ENCODE results near the gene STAM.

STAM gene

DNA sequence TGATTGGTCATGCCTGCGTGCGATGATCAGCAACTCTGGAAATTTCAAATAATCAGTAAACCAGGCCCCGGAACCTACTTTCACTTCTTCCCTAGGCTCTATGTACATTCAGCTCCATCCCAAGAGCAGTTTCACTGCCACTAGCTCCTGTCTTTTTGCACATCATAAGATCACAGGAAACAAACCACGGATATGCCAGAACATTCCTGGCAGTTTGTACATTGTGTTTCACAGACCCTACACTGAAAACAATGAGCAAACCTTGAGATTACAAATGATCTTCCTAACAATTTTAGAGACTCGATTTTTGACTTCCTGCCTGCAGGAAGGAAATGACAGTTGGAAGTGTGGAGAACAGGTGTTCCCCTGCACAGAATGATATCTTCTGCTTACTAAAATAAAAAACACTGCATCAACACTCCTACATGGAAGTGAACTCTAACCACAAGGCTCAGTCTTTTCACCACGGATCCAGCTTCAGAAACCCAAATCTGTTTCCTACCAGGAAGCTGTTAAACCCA is 100.5 kb downstream of the STAM start:
- Histone ChIP-seq H3K27me3 (ENCODE audit: low read depth, low read length) (no peaks in the 10 kb centered on the region), H3K27ac (ENCODE audit: low read length) (no peak overlapping the region), H3K4me2 (ENCODE audit: low read length) (no peak overlapping the region), H3K79me2 (ENCODE audit: low read length) (no peaks in the 10 kb centered on the region), H3K9me3 (ENCODE audit: insufficient read depth, low read length) (no peaks in the 10 kb centered on the region), H4K20me1 (ENCODE audit: insufficient read depth, low read length) (no peaks in the 10 kb centered on the region), H2AFZ (ENCODE audit: low read depth, low read length) (no peak overlapping the region), H3K36me3 (replicated peaks; ENCODE audit: low read depth, low read length) (no peaks in the 10 kb centered on the region), H3K9ac (ENCODE audit: low read length) (no peak overlapping the region), H3K4me1 (ENCODE audit: low read length) (peaks cover 12% of the 10 kb centered on the region), H3K4me3 (ENCODE audit: low read length) (no peak overlapping the region)
- TF ChIP-seq, protein P1, sequence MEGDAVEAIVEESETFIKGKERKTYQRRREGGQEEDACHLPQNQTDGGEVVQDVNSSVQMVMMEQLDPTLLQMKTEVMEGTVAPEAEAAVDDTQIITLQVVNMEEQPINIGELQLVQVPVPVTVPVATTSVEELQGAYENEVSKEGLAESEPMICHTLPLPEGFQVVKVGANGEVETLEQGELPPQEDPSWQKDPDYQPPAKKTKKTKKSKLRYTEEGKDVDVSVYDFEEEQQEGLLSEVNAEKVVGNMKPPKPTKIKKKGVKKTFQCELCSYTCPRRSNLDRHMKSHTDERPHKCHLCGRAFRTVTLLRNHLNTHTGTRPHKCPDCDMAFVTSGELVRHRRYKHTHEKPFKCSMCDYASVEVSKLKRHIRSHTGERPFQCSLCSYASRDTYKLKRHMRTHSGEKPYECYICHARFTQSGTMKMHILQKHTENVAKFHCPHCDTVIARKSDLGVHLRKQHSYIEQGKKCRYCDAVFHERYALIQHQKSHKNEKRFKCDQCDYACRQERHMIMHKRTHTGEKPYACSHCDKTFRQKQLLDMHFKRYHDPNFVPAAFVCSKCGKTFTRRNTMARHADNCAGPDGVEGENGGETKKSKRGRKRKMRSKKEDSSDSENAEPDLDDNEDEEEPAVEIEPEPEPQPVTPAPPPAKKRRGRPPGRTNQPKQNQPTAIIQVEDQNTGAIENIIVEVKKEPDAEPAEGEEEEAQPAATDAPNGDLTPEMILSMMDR (IDR thresholded peaks at IDR 0.05; ENCODE audit: low read depth, low read length), result no peak
- TF ChIP-seq EZH2phosphoT487 (IDR thresholded peaks at IDR 0.05; ENCODE audit: low read depth), result no peak

DNA sequence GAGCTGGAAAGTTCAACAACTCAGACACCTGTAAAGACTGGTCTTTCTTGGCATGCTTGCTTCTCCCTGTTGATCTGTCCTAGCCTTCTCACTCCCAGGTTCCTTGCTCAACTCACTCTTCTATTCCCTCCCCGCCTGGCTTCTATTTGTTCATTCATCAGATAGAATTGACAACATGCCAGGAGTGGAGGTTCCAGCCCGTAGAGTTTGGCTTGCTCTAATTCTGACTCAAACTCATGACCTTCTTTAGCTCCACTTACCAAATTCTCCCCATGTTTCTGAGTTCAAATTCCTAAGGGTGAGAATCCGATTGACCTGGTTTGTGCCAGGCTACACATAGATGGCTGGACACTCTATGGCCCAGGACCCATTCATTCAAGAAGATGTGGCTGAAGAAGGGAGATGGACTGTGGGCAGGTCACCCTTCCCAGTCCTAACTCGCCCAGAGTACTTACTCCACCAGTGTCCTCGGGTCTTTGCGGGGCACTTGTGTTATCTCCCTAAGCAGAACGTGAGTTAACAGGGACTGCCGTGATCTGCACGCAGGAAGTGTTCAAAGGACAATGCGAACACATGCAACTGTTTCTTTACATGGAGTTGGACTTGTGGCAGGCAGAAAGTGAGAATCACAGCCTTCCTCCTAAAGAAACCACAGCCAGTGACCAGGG is 104.1 kb downstream of the STAM start:
- Histone ChIP-seq H2AFZ (ENCODE audit: low read depth, low read length) (no peak overlapping the region), H3K27me3 (ENCODE audit: low read depth, low read length) (no peaks in the 10 kb centered on the region), H3K4me2 (ENCODE audit: low read length) (no peak overlapping the region), H3K79me2 (ENCODE audit: low read length) (no peaks in the 10 kb centered on the region), H3K4me3 (ENCODE audit: low read length) (no peak overlapping the region), H3K9me3 (ENCODE audit: insufficient read depth, low read length) (no peaks in the 10 kb centered on the region), H3K36me3 (replicated peaks; ENCODE audit: low read depth, low read length) (no peaks in the 10 kb centered on the region), H3K9ac (ENCODE audit: low read length) (no peak overlapping the region), H3K4me1 (ENCODE audit: low read length) (no peaks in the 10 kb centered on the region), H4K20me1 (ENCODE audit: insufficient read depth, low read length) (no peaks in the 10 kb centered on the region), H3K27ac (ENCODE audit: low read length) (no peak overlapping the region)
- TF ChIP-seq, protein P1 (IDR thresholded peaks at IDR 0.05; ENCODE audit: low read depth, low read length), result no peak
- TF ChIP-seq EZH2phosphoT487 (IDR thresholded peaks at IDR 0.05; ENCODE audit: low read depth), result no peak

DNA sequence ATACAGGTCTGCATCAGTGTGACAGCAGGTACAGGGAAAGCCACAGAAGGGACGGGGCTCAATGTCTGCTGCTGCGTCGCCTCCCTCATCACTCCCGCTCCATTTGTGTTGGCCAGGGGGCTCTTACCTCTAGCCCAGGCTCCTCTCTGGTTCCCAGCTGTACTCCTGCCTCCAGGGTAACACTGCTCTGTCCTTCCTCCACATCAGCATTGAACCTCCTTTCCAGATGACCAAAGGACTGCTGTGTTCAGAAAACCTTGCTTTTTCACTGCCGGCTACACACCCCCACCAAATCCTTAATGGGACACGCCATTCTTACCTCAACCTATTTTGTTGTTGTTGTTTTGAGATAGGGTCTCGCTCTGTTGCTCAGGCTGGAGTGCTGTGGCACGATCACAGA is 105.9 kb downstream of the STAM start:
- Histone ChIP-seq H3K4me2 (ENCODE audit: low read length) (no peak overlapping the region), H3K27ac (ENCODE audit: low read length) (no peak overlapping the region), H3K79me2 (ENCODE audit: low read length) (no peaks in the 10 kb centered on the region), H3K36me3 (replicated peaks; ENCODE audit: low read depth, low read length) (no peaks in the 10 kb centered on the region), H3K9ac (ENCODE audit: low read length) (no peak overlapping the region), H3K9me3 (ENCODE audit: insufficient read depth, low read length) (no peaks in the 10 kb centered on the region), H3K4me1 (ENCODE audit: low read length) (no peaks in the 10 kb centered on the region), H3K4me3 (ENCODE audit: low read length) (no peak overlapping the region), H2AFZ (ENCODE audit: low read depth, low read length) (no peak overlapping the region), H3K27me3 (ENCODE audit: low read depth, low read length) (no peaks in the 10 kb centered on the region), H4K20me1 (ENCODE audit: insufficient read depth, low read length) (no peaks in the 10 kb centered on the region)
- no peak for TF ChIP-seq EZH2phosphoT487 (IDR thresholded peaks at IDR 0.05; ENCODE audit: low read depth)

DNA sequence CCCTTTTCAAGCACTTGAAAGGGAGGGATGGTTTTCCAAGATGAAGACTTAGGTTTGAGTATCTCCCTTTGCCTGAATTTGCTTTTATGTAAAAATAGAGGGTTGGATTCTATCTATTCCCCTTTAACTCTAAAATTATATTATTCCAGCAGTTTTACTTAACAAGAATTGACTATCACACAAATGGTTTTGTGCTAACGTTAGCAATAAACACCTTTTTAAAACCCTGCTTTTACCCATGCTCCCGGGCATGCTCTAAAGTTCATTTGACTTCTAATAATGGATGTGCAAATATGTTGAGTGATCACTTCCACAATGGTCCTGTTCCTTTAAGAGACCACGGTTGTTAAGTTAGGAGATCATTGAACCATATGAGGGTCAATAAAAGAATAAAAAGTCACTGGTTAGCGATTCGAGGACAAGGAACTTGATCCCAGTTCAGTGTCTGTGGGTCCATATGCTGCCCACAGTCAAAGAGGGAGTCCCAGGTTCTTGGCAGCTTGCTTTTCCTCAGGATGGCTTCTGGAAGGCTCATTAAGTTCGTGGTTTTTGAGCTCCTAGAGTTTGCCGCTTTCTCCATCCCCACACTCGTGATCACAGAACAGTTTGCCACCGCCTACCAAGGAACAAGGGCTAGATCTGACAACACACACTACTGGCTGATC is 108.0 kb downstream of the STAM start, which contains the start of gene TMEM236:
Gene TMEM236 (plus strand): TSS at position 421 of the 665 bp plus-strand sequence. CDS start 95 bp downstream, at position 516.
- TF ChIP-seq, protein P1 (IDR thresholded peaks at IDR 0.05; ENCODE audit: low read depth, low read length), result no peak
- TF ChIP-seq EZH2phosphoT487 (IDR thresholded peaks at IDR 0.05; ENCODE audit: low read depth), result no peak
- Histone ChIP-seq H3K27me3 (ENCODE audit: low read depth, low read length) (no peaks in the 10 kb centered on the region), H3K9ac (ENCODE audit: low read length) (no peak within 1 kb of the TSS), H3K36me3 (replicated peaks; ENCODE audit: low read depth, low read length) (no peaks in the 10 kb centered on the region), H2AFZ (ENCODE audit: low read depth, low read length) (no peak within 1 kb of the TSS), H3K79me2 (ENCODE audit: low read length) (no peaks in the 10 kb centered on the region), H3K9me3 (ENCODE audit: insufficient read depth, low read length) (no peaks in the 10 kb centered on the region), H3K4me3 (ENCODE audit: low read length) (no peak within 1 kb of the TSS), H3K4me1 (ENCODE audit: low read length) (peaks cover 18% of the 10 kb centered on the region), H3K4me2 (ENCODE audit: low read length) (no peak within 1 kb of the TSS), H3K27ac (ENCODE audit: low read length) (no peak within 1 kb of the TSS), H4K20me1 (ENCODE audit: insufficient read depth, low read length) (no peaks in the 10 kb centered on the region)

All from OCI-LY3 (cell line).